H9 (cell line): ENCODE results near the gene SOX14. TPM values are rescaled to one million over a fixed set of nuclear protein-coding genes. Genes with fewer than 3 reads are reported as not detected.
A peak's percentile ranks its signal among the peaks of the same experiment; 100 is the strongest.

ENCODE experiments used
- DNase-seq: peaks from one replicate; pipeline ENCODE4 v3.0.0-alpha.2; 2017
- H2AFZ ChIP-seq: one replicate; pipeline ENCODE4 v1.6.1; 2013; ENCODE audit warnings: mild to moderate bottlenecking, low read length, control low read depth, moderate library complexity
- H2AK5ac ChIP-seq: 2 replicates; pipeline ENCODE4 v1.6.1; 2013; ENCODE audit warnings: low read length, control low read depth, mixed read lengths; ENCODE audit not compliant: insufficient read length
- H2BK120ac ChIP-seq: one replicate; pipeline ENCODE4 v1.6.1; 2013; ENCODE audit warnings: low read depth, mild to moderate bottlenecking, low read length, control low read depth, inconsistent platforms; ENCODE audit not compliant: poor library complexity, severe bottlenecking
- H2BK12ac ChIP-seq: 2 replicates; pipeline ENCODE4 v1.6.1; 2013; ENCODE audit warnings: low read length, control low read depth, mixed read lengths, low read depth; ENCODE audit not compliant: insufficient read length
- H2BK15ac ChIP-seq: 2 replicates; pipeline ENCODE4 v1.6.1; 2013; ENCODE audit warnings: low read depth, low read length, control low read depth
- H2BK20ac ChIP-seq: one replicate; pipeline ENCODE4 v1.6.1; 2013; ENCODE audit warnings: low read depth, mild to moderate bottlenecking, low read length, control low read depth, inconsistent platforms; ENCODE audit not compliant: poor library complexity, severe bottlenecking
- H2BK5ac ChIP-seq: 2 replicates; pipeline ENCODE4 v1.6.1; 2013; ENCODE audit warnings: low read length, control low read depth, mixed read lengths; ENCODE audit not compliant: insufficient read length
- H3K14ac ChIP-seq: 2 replicates; pipeline ENCODE4 v1.6.1; 2013; ENCODE audit warnings: low read length, control low read depth; ENCODE audit not compliant: insufficient read depth
- H3K18ac ChIP-seq: 2 replicates; pipeline ENCODE4 v1.6.1; 2013; ENCODE audit warnings: low read depth, mild to moderate bottlenecking, mixed read lengths, low read length, control low read depth; ENCODE audit not compliant: insufficient read length
- H3K23ac ChIP-seq: 2 replicates; pipeline ENCODE4 v1.6.1; 2013; ENCODE audit warnings: low read length, control low read depth, mixed read lengths, low read depth; ENCODE audit not compliant: insufficient read length
- H3K23me2 ChIP-seq: 2 replicates; pipeline ENCODE4 v1.6.1; 2013; ENCODE audit warnings: low read depth, mild to moderate bottlenecking, mixed read lengths, low read length, control low read depth; ENCODE audit not compliant: insufficient read length, poor library complexity, severe bottlenecking
- H3K27ac ChIP-seq: 2 replicates; pipeline ENCODE4 v1.5.1; 2013; ENCODE audit warnings: low read length, control low read depth, mixed read lengths, low read depth; ENCODE audit not compliant: insufficient read length
- H3K27me3 ChIP-seq: 2 replicates; pipeline ENCODE4 v1.6.1; 2013; ENCODE audit warnings: low read length, control low read depth, inconsistent platforms; ENCODE audit not compliant: insufficient read depth
- H3K4ac ChIP-seq: 2 replicates; pipeline ENCODE4 v1.6.1; 2013; ENCODE audit warnings: low read depth, mild to moderate bottlenecking, control low read depth, inconsistent platforms, low read length, moderate library complexity
- H3K4me1 ChIP-seq: 2 replicates; pipeline ENCODE4 v1.6.1; 2013; ENCODE audit warnings: low read length, control low read depth, inconsistent platforms; ENCODE audit not compliant: insufficient read depth
- H3K4me2 ChIP-seq: 2 replicates; pipeline ENCODE4 v1.6.1; 2013; ENCODE audit warnings: low read length, control low read depth, mixed read lengths; ENCODE audit not compliant: insufficient read length, insufficient read depth
- H3K56ac ChIP-seq: 2 replicates; pipeline ENCODE4 v1.6.1; 2013; ENCODE audit warnings: low read depth, mild to moderate bottlenecking, mixed read lengths, low read length, control low read depth; ENCODE audit not compliant: insufficient read length
- H3K79me1 ChIP-seq: 2 replicates; pipeline ENCODE4 v1.6.1; 2013; ENCODE audit warnings: low read depth, mild to moderate bottlenecking, moderate library complexity, low read length, control low read depth, inconsistent platforms; ENCODE audit not compliant: insufficient read depth, poor library complexity, severe bottlenecking
- H3K79me2 ChIP-seq: 2 replicates; pipeline ENCODE4 v1.6.1; 2013; ENCODE audit warnings: low read length, control low read depth, inconsistent platforms; ENCODE audit not compliant: insufficient read depth
- H3K9ac ChIP-seq: 2 replicates; pipeline ENCODE4 v1.6.1; 2013; ENCODE audit warnings: low read length, control low read depth, mixed read lengths; ENCODE audit not compliant: insufficient read length; ENCODE audit errors: extremely low read depth
- H3K9me3 ChIP-seq: one replicate; pipeline ENCODE4 v1.6.1; 2013; ENCODE audit warnings: low read depth, low read length, inconsistent platforms; ENCODE audit not compliant: control insufficient read depth
- H3T11ph ChIP-seq: one replicate; pipeline ENCODE4 v1.6.1; 2013; ENCODE audit warnings: mild to moderate bottlenecking, low read length, control low read depth, inconsistent platforms
- H4K20me1 ChIP-seq: one replicate; pipeline ENCODE4 v1.6.1; 2013; ENCODE audit not compliant: control insufficient read depth, insufficient read length, insufficient read depth
- H4K5ac ChIP-seq: 2 replicates; pipeline ENCODE4 v1.6.1; 2013; ENCODE audit warnings: low read depth, mild to moderate bottlenecking, mixed read lengths, low read length, control low read depth; ENCODE audit not compliant: insufficient read length
- H4K8ac ChIP-seq: replicated peaks from 2 replicates; pipeline ENCODE4 v1.6.1; 2013; ENCODE audit warnings: low read length, control low read depth, mixed read lengths, low read depth; ENCODE audit not compliant: insufficient read length
- H4K91ac ChIP-seq: 2 replicates; pipeline ENCODE4 v1.6.1; 2013; ENCODE audit warnings: low read depth, mild to moderate bottlenecking, moderate library complexity, mixed read lengths, low read length, control low read depth; ENCODE audit not compliant: insufficient read length
- H3K27ac Mint-ChIP-seq, 3 experiments: 2 replicates in 2 of 3; 3 replicates in 1 of 3; pipeline ENCODE4 v1.8.0; 2020 to 2021; ENCODE audit warnings: mixed read lengths in 3 of 3, mild to moderate bottlenecking in 1 of 3, moderate library complexity in 1 of 3
- H3K27me3 Mint-ChIP-seq: 2 replicates; pipeline ENCODE4 v1.8.0; 2021; ENCODE audit warnings: low read depth, mild to moderate bottlenecking, moderate library complexity, mixed read lengths
- H3K36me3 Mint-ChIP-seq, 3 experiments: 2 replicates in 2 of 3; 3 replicates in 1 of 3; pipeline ENCODE4 v1.8.0; 2020 to 2021; ENCODE audit warnings: low read depth in 3 of 3, mixed read lengths in 3 of 3; ENCODE audit not compliant: insufficient read depth in 1 of 3
- H3K4me1 Mint-ChIP-seq, 2 experiments: 2 replicates each; pipeline ENCODE4 v1.8.0; 2020; ENCODE audit warnings: mixed read lengths in 2 of 2
- H3K4me3 Mint-ChIP-seq, 2 experiments: 2 replicates in 1 of 2; 3 replicates in 1 of 2; pipeline ENCODE4 v1.8.0; 2020 to 2021; ENCODE audit warnings: mild to moderate bottlenecking in 2 of 2, mixed read lengths in 2 of 2, moderate library complexity in 1 of 2
- H3K9me3 Mint-ChIP-seq, 2 experiments: 2 replicates in 1 of 2; 3 replicates in 1 of 2; pipeline ENCODE4 v1.8.0; 2020; ENCODE audit warnings: mild to moderate bottlenecking in 2 of 2, mixed read lengths in 2 of 2, moderate library complexity in 1 of 2
- CTCF ChIP-seq: fragments of 200-600 bp; sonication (generic); conservative IDR thresholded peaks from 3 replicates; pipeline ENCODE4 v1.8.0; 2021; ENCODE audit warnings: antibody characterized with exemption, mild to moderate bottlenecking
- WGBS: extraction: QIAGEN DNeasy Blood & Tissue Kit; methylation state at CpG from one replicate; pipeline ENCODE4 v1.1.7; 2013; ENCODE audit warnings: missing lambda C conversion rate, low lambda C conversion rate, mixed read lengths; ENCODE audit not compliant: insufficient read length; ENCODE audit errors: extremely low coverage; 5-methylcytosine and 5-hydroxymethylcytosine counted together
- total RNA-seq: library from RNA; stranded (reverse); gene quantifications from 2 replicates; pipeline ENCODE4 v1.2.1, GENCODE V29; 2021

The SOX14 gene
- total RNA-seq, 1 experiment from 2014 or later: 0.57 TPM

- Histone ChIP-seq H4K8ac (no peak overlapping the region), H3K4ac (no peak overlapping the region), H3K23me2 (peaks cover 22% of the 10 kb centered on the region), H4K91ac (no peak overlapping the region), H2AFZ (no peak overlapping the region), H2BK20ac (no peak overlapping the region), H2BK120ac (no peak overlapping the region), H3K18ac (no peak overlapping the region), H3K79me2 (no peaks in the 10 kb centered on the region), H3T11ph (no peak overlapping the region), H3K9me3 (no peaks in the 10 kb centered on the region), H2BK12ac (no peak overlapping the region), H3K4me2 (peak overlapping the region; percentile 68), H4K5ac (no peak overlapping the region), H3K14ac (no peak overlapping the region), H3K23ac (no peak overlapping the region), H2BK5ac (no peak overlapping the region), H3K56ac (no peak overlapping the region), H3K27me3 (peaks cover 82% of the 10 kb centered on the region), H3K4me1 (0 out of 2 replicates have a peak, but pooled peaks cover 2% of the 10 kb centered on the region), H2BK15ac (no peak overlapping the region), H3K9ac (no peak overlapping the region), H3K79me1 (no peaks in the 10 kb centered on the region), H2AK5ac (no peak overlapping the region), H4K20me1 (no peaks in the 10 kb centered on the region), H3K27ac (no peak overlapping the region)
- peaks cover 69 to 76% of the 10 kb centered on the region in 2 experiments for H3K4me1 Mint-ChIP-seq
- no peak overlapping the region for H3K27ac Mint-ChIP-seq
- no CpG with 5 or more reads among the region's 23 CpGs for WGBS
- H3K27me3 Mint-ChIP-seq: peaks cover 100% of the 10 kb centered on the region
- no peak for DNase-seq
- H3K9me3 Mint-ChIP-seq: peaks cover 0 to 5% of the 10 kb centered on the region in 2 experiments; a peak in 2 of 5 replicates
- TF ChIP-seq CTCF: no peak
- H3K4me3 Mint-ChIP-seq: peak overlapping the region; percentile 34 to 83
- H3K36me3 Mint-ChIP-seq: peaks cover 0 to 1% (median 0%) of the 10 kb centered on the region in 3 experiments; a peak in 1 of 7 replicates
Measured at GRCh38 chr3:137769322-137770065, 5.4 kb downstream of the SOX14 start.
